Right atrium auricular region (tissue), 2 donors: ENCODE data around the gene BATF2. TPM values are rescaled to one million over a fixed set of nuclear protein-coding genes. Genes with fewer than 3 reads are reported as not detected.

ENCODE experiments used
- DNase-seq: peaks from one replicate; pipeline ENCODE4 v3.0.0-alpha.2; 2019; ENCODE audit warnings: low spot score
- H3K27ac ChIP-seq, 2 donors: fragments of 200-600 bp; sonication (generic); 1 replicate in 1 of 2; 2 replicates in 1 of 2; pipeline ENCODE4 v1.5.1; 2016 to 2019
- H3K27me3 ChIP-seq, 2 donors: fragments of 200-600 bp; sonication (generic); one replicate each; pipeline versions ENCODE4 v1.5.1 to v1.6.0; 2017 to 2019
- H3K36me3 ChIP-seq: fragments of 200-600 bp; sonication (generic); one replicate; pipeline ENCODE4 v1.5.1; 2016
- H3K4me1 ChIP-seq, 2 donors: fragments of 200-600 bp; sonication (generic); one replicate each; pipeline versions ENCODE4 v1.5.1 to v1.6.0; 2017 to 2019
- H3K4me3 ChIP-seq, 2 donors: fragments of 200-600 bp; sonication (generic); 1 replicate in 1 of 2; 2 replicates in 1 of 2; pipeline ENCODE4 v1.5.1; 2017 to 2019; ENCODE audit warnings: mild to moderate bottlenecking in 1 of 2, moderate library complexity in 1 of 2
- H3K9me3 ChIP-seq, 2 donors: fragments of 200-600 bp; sonication (generic); one replicate each; pipeline ENCODE4 v1.5.1; 2019
- total RNA-seq, 2 donors: library from RNA; depleted of rRNA; stranded (reverse); fragments of >200 nt; gene quantifications; one replicate each; pipeline ENCODE4 v1.1.0, GENCODE V29; 2016
- TF ChIP-seq, protein P1 (sequence below), 2 donors: fragments of 200-600 bp; sonication (generic); IDR thresholded peaks; one replicate each; pipeline ENCODE4 v1.5.1; 2019; ENCODE audit warnings: antibody characterized with exemption in 2 of 2

The BATF2 gene
- total RNA-seq, 2 donors from 2014 or later = 1.1 to 1.6 TPM

DNA sequence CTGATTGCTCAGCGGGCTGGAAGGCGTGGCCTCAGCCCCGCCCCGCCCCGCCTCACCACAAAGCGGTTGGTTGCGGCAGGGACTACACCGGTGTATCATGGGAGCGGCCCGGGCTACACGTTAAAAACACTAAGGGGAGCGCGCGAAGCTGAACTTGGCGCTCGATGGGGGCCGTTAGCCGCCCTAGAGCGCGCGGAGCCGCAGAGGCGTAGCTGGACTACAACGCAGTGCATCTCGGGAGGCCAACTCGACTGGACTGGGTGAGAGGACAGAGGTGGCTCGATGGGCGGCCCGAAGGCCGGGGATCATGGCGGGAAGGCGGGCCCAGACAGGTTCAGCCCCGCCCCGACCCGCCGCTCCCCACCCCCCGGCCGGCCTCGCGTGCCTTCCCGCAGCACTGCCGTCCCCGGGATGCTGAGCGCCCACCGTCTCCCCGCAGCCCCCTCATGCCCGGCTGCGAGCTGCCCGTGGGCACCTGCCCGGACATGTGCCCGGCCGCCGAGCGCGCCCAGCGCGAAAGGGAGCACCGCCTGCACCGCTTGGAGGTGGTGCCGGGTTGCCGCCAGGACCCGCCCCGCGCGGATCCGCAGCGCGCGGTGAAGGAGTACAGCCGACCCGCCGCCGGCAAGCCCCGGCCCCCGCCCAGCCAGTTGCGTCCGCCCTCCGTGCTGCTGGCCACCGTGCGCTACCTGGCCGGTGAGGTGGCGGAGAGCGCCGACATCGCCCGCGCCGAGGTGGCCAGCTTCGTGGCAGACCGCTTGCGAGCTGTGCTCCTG is 44.3 kb upstream of the BATF2 start, which contains the start of gene SAC3D1:
SAC3D1 (plus strand) TSS at position 364 of the 776 bp plus-strand sequence; CDS start at position 447, 83 bp downstream.
- H3K9me3 ChIP-seq = no peaks in the 10 kb centered on the region
- DNase-seq = peak; percentile 85
- peaks cover 0 to 38% of the 10 kb centered on the region in 2 donors for H3K4me1 ChIP-seq
- H3K36me3 ChIP-seq = peaks cover 20% of the 10 kb centered on the region
- H3K27ac ChIP-seq = peak within 1 kb of the TSS; percentile 87 to 89
- peak within 1 kb of the TSS; percentile 70 to 74 for H3K4me3 ChIP-seq
- TF ChIP-seq, protein P1, sequence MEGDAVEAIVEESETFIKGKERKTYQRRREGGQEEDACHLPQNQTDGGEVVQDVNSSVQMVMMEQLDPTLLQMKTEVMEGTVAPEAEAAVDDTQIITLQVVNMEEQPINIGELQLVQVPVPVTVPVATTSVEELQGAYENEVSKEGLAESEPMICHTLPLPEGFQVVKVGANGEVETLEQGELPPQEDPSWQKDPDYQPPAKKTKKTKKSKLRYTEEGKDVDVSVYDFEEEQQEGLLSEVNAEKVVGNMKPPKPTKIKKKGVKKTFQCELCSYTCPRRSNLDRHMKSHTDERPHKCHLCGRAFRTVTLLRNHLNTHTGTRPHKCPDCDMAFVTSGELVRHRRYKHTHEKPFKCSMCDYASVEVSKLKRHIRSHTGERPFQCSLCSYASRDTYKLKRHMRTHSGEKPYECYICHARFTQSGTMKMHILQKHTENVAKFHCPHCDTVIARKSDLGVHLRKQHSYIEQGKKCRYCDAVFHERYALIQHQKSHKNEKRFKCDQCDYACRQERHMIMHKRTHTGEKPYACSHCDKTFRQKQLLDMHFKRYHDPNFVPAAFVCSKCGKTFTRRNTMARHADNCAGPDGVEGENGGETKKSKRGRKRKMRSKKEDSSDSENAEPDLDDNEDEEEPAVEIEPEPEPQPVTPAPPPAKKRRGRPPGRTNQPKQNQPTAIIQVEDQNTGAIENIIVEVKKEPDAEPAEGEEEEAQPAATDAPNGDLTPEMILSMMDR (IDR thresholded peaks at IDR 0.05) = no peak
- H3K27me3 ChIP-seq = no peaks in the 10 kb centered on the region

DNA sequence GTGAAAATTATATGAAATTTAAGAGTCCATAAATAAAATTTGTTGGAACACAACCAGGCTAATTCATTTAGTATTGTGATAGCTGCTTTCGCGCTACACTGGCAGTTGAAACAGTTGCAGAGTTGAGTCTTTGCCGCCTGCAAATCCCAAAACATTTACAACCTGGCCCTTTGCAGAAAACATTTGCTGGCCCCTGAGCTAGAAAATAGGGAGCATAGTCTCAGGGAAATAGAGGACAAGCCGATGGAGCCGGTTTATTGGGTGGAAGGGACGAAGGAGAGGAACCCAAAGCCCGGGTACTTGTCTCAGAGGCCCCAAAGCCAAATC is 43.7 kb upstream of the BATF2 start:
- Histone ChIP-seq H3K36me3 (peaks cover 26% of the 10 kb centered on the region), H3K4me1 (peaks cover 0 to 38% of the 10 kb centered on the region in 2 donors), H3K27ac (peak overlapping the region; percentile 87 to 89), H3K4me3 (peak overlapping the region; percentile 70 to 74), H3K9me3 (no peaks in the 10 kb centered on the region), H3K27me3 (no peaks in the 10 kb centered on the region)
- no peak for DNase-seq
- TF ChIP-seq, protein P1 (IDR thresholded peaks at IDR 0.05) = no peak

DNA sequence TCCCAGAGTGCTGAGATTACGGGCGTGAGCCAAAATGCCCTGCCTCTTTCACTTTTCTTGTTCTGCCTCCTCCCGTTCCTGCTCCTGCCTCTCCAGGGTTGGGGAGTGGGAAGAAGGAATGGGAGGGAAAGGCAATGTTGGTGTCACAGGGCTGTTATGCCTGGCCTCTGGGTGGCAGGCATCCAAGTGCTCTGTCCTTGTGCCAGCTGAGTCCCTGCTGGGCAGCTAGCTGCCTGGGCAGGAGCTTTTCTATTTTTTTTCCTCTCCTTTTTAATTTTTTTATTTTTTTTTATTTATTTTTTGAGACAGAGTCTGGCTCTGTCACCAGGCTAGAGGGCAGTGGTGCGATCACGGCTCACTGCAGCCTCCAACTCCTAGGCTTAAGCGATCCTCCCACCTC is 40.2 kb upstream of the BATF2 start:
- TF ChIP-seq, protein P1 (IDR thresholded peaks at IDR 0.05) = no peak
- H3K4me1 ChIP-seq = peaks cover 0 to 15% of the 10 kb centered on the region in 2 donors
- DNase-seq = no peak
- no peaks in the 10 kb centered on the region for H3K9me3 ChIP-seq
- peaks cover 58% of the 10 kb centered on the region for H3K36me3 ChIP-seq
- H3K4me3 ChIP-seq = no peak overlapping the region
- no peaks in the 10 kb centered on the region for H3K27me3 ChIP-seq
- H3K27ac ChIP-seq = no peak overlapping the region

DNA sequence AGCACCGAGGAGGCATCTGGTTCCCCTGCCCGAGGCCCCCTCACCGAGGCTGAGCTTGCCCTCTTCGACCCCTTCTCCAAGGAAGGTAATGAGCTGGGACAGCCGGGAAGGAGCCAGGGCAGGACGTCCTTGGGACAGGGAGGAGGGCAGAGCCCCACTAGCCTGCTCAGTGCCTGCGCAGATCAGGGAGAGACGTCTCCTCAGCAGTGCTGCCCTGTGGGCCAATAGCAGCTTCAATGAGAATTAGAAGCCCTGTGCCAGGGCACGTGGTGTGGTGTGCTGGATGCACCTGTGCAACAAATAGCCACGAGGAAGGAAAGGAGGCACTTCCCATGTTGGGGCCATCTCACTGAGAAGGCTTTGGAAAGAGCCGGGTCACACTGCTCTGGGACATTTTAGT is 38.8 kb upstream of the BATF2 start:
- peaks cover 58% of the 10 kb centered on the region for H3K36me3 ChIP-seq
- H3K27ac ChIP-seq = no peak overlapping the region
- no peaks in the 10 kb centered on the region for H3K9me3 ChIP-seq
- no peak for DNase-seq
- H3K27me3 ChIP-seq = no peaks in the 10 kb centered on the region
- TF ChIP-seq, protein P1 (IDR thresholded peaks at IDR 0.05) = no peak
- no peak overlapping the region for H3K4me3 ChIP-seq
- peaks cover 0 to 11% of the 10 kb centered on the region in 2 donors for H3K4me1 ChIP-seq

DNA sequence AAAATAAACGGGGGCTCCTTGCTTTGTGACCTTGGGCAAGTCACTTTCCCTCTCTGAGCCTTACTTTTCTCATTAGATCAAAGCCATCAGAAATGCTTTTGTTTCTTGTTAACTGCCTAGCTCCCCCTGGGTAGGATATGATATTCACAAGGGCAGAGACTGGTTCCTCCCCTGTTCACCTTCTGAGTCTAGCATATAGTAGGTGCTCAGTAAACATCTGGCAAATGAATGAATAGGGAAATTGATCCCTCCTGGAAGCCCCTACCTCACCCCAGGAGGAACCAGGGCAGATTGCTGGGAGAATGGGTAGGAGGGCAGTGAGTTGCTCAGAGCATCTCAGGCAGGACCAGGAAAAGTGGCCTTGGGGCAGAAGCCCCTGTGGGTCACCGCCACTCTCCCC is 37.7 kb upstream of the BATF2 start:
- DNase-seq = no peak
- Histone ChIP-seq H3K4me1 (peaks cover 0 to 6% of the 10 kb centered on the region in 2 donors), H3K36me3 (peaks cover 54% of the 10 kb centered on the region), H3K27me3 (no peaks in the 10 kb centered on the region), H3K9me3 (no peaks in the 10 kb centered on the region), H3K27ac (no peak overlapping the region), H3K4me3 (no peak overlapping the region)
- TF ChIP-seq, protein P1 (IDR thresholded peaks at IDR 0.05) = no peak
